ENCODE results near the gene ABCC4. TPM values are rescaled to one million over a fixed set of nuclear protein-coding genes. Genes with fewer than 3 reads are reported as not detected.

The ABCC4 gene
- total RNA-seq, 4 donors from 2014 or later, result 5.1 to 51.2 (median 14.6) TPM

- no peak for TF ChIP-seq POLR2A (IDR thresholded peaks at IDR 0.05)
- no peak for TF ChIP-seq EP300 (IDR thresholded peaks at IDR 0.05)
- no peak for TF ChIP-seq CTCF (IDR thresholded peaks at IDR 0.05)
- H3K36me3 ChIP-seq, result no peaks in the 10 kb centered on the region
- WGBS, result 92% methylated on average over 3 of the region's 3 CpGs
- H3K4me1 ChIP-seq, result no peaks in the 10 kb centered on the region
- no peaks in the 10 kb centered on the region for H3K9me3 ChIP-seq
- H3K27ac ChIP-seq, result no peak overlapping the region
- H3K4me3 ChIP-seq, result no peak overlapping the region
- no peaks in the 10 kb centered on the region for H3K27me3 ChIP-seq
- DNase-seq (ENCODE audit: low spot score in 2 of 2), result no peak
Observed at GRCh38 chr13:95337597-95337996, 36.3 kb upstream of the ABCC4 start.

- H3K36me3 ChIP-seq, result no peaks in the 10 kb centered on the region
- WGBS, result 94% methylated on average over 5 of the region's 6 CpGs
- no peaks in the 10 kb centered on the region for H3K9me3 ChIP-seq
- H3K4me1 ChIP-seq, result no peaks in the 10 kb centered on the region
- H3K27ac ChIP-seq, result no peak overlapping the region
- TF ChIP-seq POLR2AphosphoS5 (IDR thresholded peaks at IDR 0.05) (no peak), POLR2A (IDR thresholded peaks at IDR 0.05) (no peak), EP300 (IDR thresholded peaks at IDR 0.05) (no peak), CTCF (IDR thresholded peaks at IDR 0.05) (no peak)
- H3K4me3 ChIP-seq, result no peak overlapping the region
- no peak for DNase-seq (ENCODE audit: low spot score in 2 of 2)
- H3K27me3 ChIP-seq, result no peaks in the 10 kb centered on the region
Observed at GRCh38 chr13:95335667-95336066, 34.4 kb upstream of the ABCC4 start.

GRCh38 chr13:95328386-95328785 is 27.1 kb upstream of the ABCC4 start:
- no peak overlapping the region for H3K4me3 ChIP-seq
- no peak for TF ChIP-seq CTCF (IDR thresholded peaks at IDR 0.05)
- no peak for TF ChIP-seq POLR2A (IDR thresholded peaks at IDR 0.05)
- no peak for TF ChIP-seq POLR2AphosphoS5 (IDR thresholded peaks at IDR 0.05)
- TF ChIP-seq EP300 (IDR thresholded peaks at IDR 0.05), result no peak
- H3K27me3 ChIP-seq, result peaks cover 3% of the 10 kb centered on the region
- H3K4me1 ChIP-seq, result no peaks in the 10 kb centered on the region
- WGBS, result 91% methylated on average over 5 of the region's 5 CpGs
- H3K36me3 ChIP-seq, result no peaks in the 10 kb centered on the region
- H3K9me3 ChIP-seq, result no peaks in the 10 kb centered on the region
- no peak overlapping the region for H3K27ac ChIP-seq
- no peak for DNase-seq (ENCODE audit: low spot score in 2 of 2)

GRCh38 chr13:95327190-95327589 is 25.9 kb upstream of the ABCC4 start:
- H3K9me3 ChIP-seq, result no peaks in the 10 kb centered on the region
- H3K4me3 ChIP-seq, result no peak overlapping the region
- no peaks in the 10 kb centered on the region for H3K4me1 ChIP-seq
- peaks cover 3% of the 10 kb centered on the region for H3K27me3 ChIP-seq
- 92% methylated on average over 10 of the region's 10 CpGs for WGBS
- H3K36me3 ChIP-seq, result no peaks in the 10 kb centered on the region
- no peak for TF ChIP-seq EP300 (IDR thresholded peaks at IDR 0.05)
- TF ChIP-seq POLR2AphosphoS5 (IDR thresholded peaks at IDR 0.05), result no peak
- no peak for TF ChIP-seq POLR2A (IDR thresholded peaks at IDR 0.05)
- no peak for TF ChIP-seq CTCF (IDR thresholded peaks at IDR 0.05)
- no peak for DNase-seq (ENCODE audit: low spot score in 2 of 2)
- no peak overlapping the region for H3K27ac ChIP-seq

- WGBS, result 75% methylated on average over 5 of the region's 5 CpGs
- H3K4me1 ChIP-seq, result no peaks in the 10 kb centered on the region
- H3K27me3 ChIP-seq, result peaks cover 3% of the 10 kb centered on the region
- TF ChIP-seq POLR2A (IDR thresholded peaks at IDR 0.05) (no peak), POLR2AphosphoS5 (IDR thresholded peaks at IDR 0.05) (no peak), CTCF (IDR thresholded peaks at IDR 0.05) (no peak)
- no peaks in the 10 kb centered on the region for H3K36me3 ChIP-seq
- no peaks in the 10 kb centered on the region for H3K9me3 ChIP-seq
- no peak for DNase-seq (ENCODE audit: low spot score in 2 of 2)
- no peak overlapping the region for H3K4me3 ChIP-seq
- H3K27ac ChIP-seq, result no peak overlapping the region
Observed at GRCh38 chr13:95326695-95327094, 25.4 kb upstream of the ABCC4 start.

Data from suprapubic skin (tissue), 4 donors.